B cell (primary cell): ENCODE results near the gene KNTC1. TPM values are rescaled to one million over a fixed set of nuclear protein-coding genes. Genes with fewer than 3 reads are reported as not detected.
A peak's percentile ranks its signal among the peaks of the same experiment; 100 is the strongest.

Source experiments
- ATAC-seq: fragments of 200-7000 bp; cut with Tn5 transposase; one replicate; pipeline ENCODE4 v1.10.0; 2021; ENCODE audit warnings: low read depth, mild to moderate bottlenecking, moderate number of reproducible peaks, moderate library complexity
- CTCF ChIA-PET: fragments of 350-600 bp; sonication (Branson Sonifier 250); formaldehyde crosslinking; loops from one replicate; lab custom pipeline; 2021; ENCODE audit warnings: antibody characterized with exemption, inconsistent platforms; lab: Charles Lee
- POLR2A ChIA-PET: fragments of 350-600 bp; sonication (Branson Sonifier 250); formaldehyde crosslinking; loops from one replicate; lab custom pipeline; 2021; ENCODE audit warnings: antibody characterized with exemption; lab: Charles Lee
- DNase-seq: peaks from one replicate; pipeline ENCODE4 v3.0.0; 2013
- H2AFZ ChIP-seq: 2 replicates; pipeline ENCODE4 v1.6.1; 2012; ENCODE audit warnings: mild to moderate bottlenecking, low read depth, low read length; ENCODE audit not compliant: insufficient read depth, poor library complexity, severe bottlenecking
- H3K27ac ChIP-seq, 2 donors: 1 replicate in 1 of 2; 2 replicates in 1 of 2; pipeline ENCODE4 v1.5.1; 2012 to 2013; ENCODE audit warnings: low read length in 2 of 2, mild to moderate bottlenecking in 2 of 2, moderate library complexity in 1 of 2
- H3K27me3 ChIP-seq, 4 experiments: fragments of 200-600 bp in 1 of 4; sonication (generic) in 1 of 4; replicated peaks in 1 of 4; 1 replicate in 2 of 4; 2 replicates in 2 of 4; pipeline versions ENCODE4 v1.6.1 to v1.7.0; 2013 to 2016; ENCODE audit warnings: low read length in 3 of 4, mild to moderate bottlenecking in 2 of 4, mixed read lengths in 1 of 4, moderate library complexity in 1 of 4; ENCODE audit not compliant: insufficient read depth in 4 of 4, control insufficient read depth in 3 of 4; ENCODE audit errors: control extremely low read depth in 1 of 4
- H3K36me3 ChIP-seq, 2 experiments: replicated peaks in 1 of 2; 1 replicate in 1 of 2; 2 replicates in 1 of 2; pipeline versions ENCODE4 v1.6.1 to v1.7.1; 2013; ENCODE audit warnings: low read length in 1 of 2; ENCODE audit not compliant: insufficient read depth in 2 of 2, control insufficient read depth in 1 of 2; ENCODE audit errors: control extremely low read depth in 1 of 2, extremely low read depth in 1 of 2
- H3K4me1 ChIP-seq, 2 donors: fragments of 200-600 bp in 1 of 2; sonication (generic) in 1 of 2; 1 replicate in 1 of 2; 2 replicates in 1 of 2; pipeline versions ENCODE4 v1.5.1 to v1.6.1; 2013 to 2017; ENCODE audit warnings: low read length in 2 of 2; ENCODE audit not compliant: control insufficient read depth in 2 of 2, insufficient read depth in 2 of 2
- H3K4me2 ChIP-seq: replicated peaks from 2 replicates; pipeline ENCODE3; 2012; ENCODE audit warnings: mild to moderate bottlenecking, low read depth, low read length; ENCODE audit not compliant: poor library complexity, severe bottlenecking
- H3K4me3 ChIP-seq, 5 experiments: fragments of 200-600 bp in 1 of 5; sonication (generic) in 1 of 5; 1 replicate in 3 of 5; 2 replicates in 2 of 5; pipeline versions ENCODE4 v1.5.1 to v1.7.0; 2011 to 2016; ENCODE audit warnings: low read length in 4 of 5, mild to moderate bottlenecking in 4 of 5, low read depth in 2 of 5, control low read depth in 1 of 5, moderate library complexity in 1 of 5; ENCODE audit not compliant: insufficient read depth in 1 of 5; ENCODE audit errors: control extremely low read depth in 1 of 5, extremely low read depth in 1 of 5
- H3K79me2 ChIP-seq: fragments of 200-600 bp; sonication (generic); one replicate; pipeline ENCODE4 v1.6.0; 2016; ENCODE audit warnings: low read length; ENCODE audit not compliant: control insufficient read depth, insufficient read depth
- H3K9ac ChIP-seq: fragments of 200-600 bp; sonication (generic); 2 replicates; pipeline ENCODE4 v1.6.1; 2017; ENCODE audit warnings: mild to moderate bottlenecking, low read length, moderate library complexity
- H3K9me3 ChIP-seq, 3 donors: one replicate each; pipeline versions ENCODE4 v1.6.1 to v1.7.1; 2013; ENCODE audit warnings: low read length in 2 of 3; ENCODE audit not compliant: control insufficient read depth in 2 of 3, insufficient read depth in 1 of 3; ENCODE audit errors: control extremely low read depth in 1 of 3
- H4K20me1 ChIP-seq: 2 replicates; pipeline ENCODE4 v1.6.0; 2012; ENCODE audit warnings: mild to moderate bottlenecking, low read length; ENCODE audit not compliant: insufficient read depth, control insufficient read depth, poor library complexity, severe bottlenecking
- H3K27ac Mint-ChIP-seq: one replicate; pipeline ENCODE4 v1.8.0; 2021; ENCODE audit warnings: mixed read lengths
- H3K27me3 Mint-ChIP-seq: one replicate; pipeline ENCODE4 v1.8.0; 2021; ENCODE audit warnings: mixed read lengths
- H3K4me1 Mint-ChIP-seq: one replicate; pipeline ENCODE4 v1.8.0; 2021; ENCODE audit warnings: mixed read lengths
- H3K4me3 Mint-ChIP-seq: one replicate; pipeline ENCODE4 v1.8.0; 2021; ENCODE audit warnings: mixed read lengths
- H3K9me3 Mint-ChIP-seq: one replicate; pipeline ENCODE4 v1.8.0; 2022; ENCODE audit warnings: mixed read lengths; ENCODE audit not compliant: insufficient read depth
- CTCF ChIP-seq: fragments of 200-600 bp; IDR thresholded peaks from one replicate; pipeline ENCODE4 v1.8.0; 2022; ENCODE audit warnings: antibody characterized with exemption, mild to moderate bottlenecking
- EZH2 ChIP-seq: IDR thresholded peaks from 2 replicates; pipeline ENCODE4 v1.6.1; 2012; ENCODE audit warnings: borderline replicate concordance, low read depth, mild to moderate bottlenecking, moderate library complexity, low read length; ENCODE audit not compliant: insufficient read depth, poor library complexity, severe bottlenecking
- WGBS: methylation state at CpG from one replicate; pipeline ENCODE4 v1.1.5; 2013; ENCODE audit warnings: missing lambda C conversion rate; ENCODE audit not compliant: insufficient coverage; 5-methylcytosine and 5-hydroxymethylcytosine counted together
- intact Hi-C: fragments of 100-400 bp; cut with micrococcal nuclease; formaldehyde crosslinking; loops from one replicate; pipeline ENCODE4 v1.10.0; 2022
- polyA plus RNA-seq: library from polyadenylated mRNA; depleted of rRNA; stranded (reverse); fragments of >200 nt; gene quantifications from 2 replicates; pipeline ENCODE4 v1.2.3, GENCODE V29; 2012
- total RNA-seq, 2 donors: library from RNA; stranded (reverse); fragments of 120-200 nt in 1 of 2; gene quantifications; 1 replicate in 1 of 2; 2 replicates in 1 of 2; pipeline versions ENCODE4 v1.2.3 to v1.2.4, GENCODE V29; 2013 to 2022

Gene KNTC1
- total and polyA plus RNA-seq, 2 donors (not counting 1 experiment from before 2014, with no cell fraction given) = 27.1 to 52.4 TPM

- 70% methylated on average over 3 of the region's 8 CpGs for WGBS
- Histone ChIP-seq H2AFZ (no peak overlapping the region), H3K4me1 (peaks cover 39 to 43% of the 10 kb centered on the region in 2 donors), H3K4me2 (peak overlapping the region; percentile 83), H3K27me3 (no peaks in the 10 kb centered on the region), H4K20me1 (peaks cover 70% of the 10 kb centered on the region), H3K4me3 (peak overlapping the region in 1 of 5 experiments; percentile 99), H3K27ac (peak overlapping the region in 1 of 2 donors; percentile 46), H3K79me2 (peaks cover 76% of the 10 kb centered on the region), H3K9ac (peak overlapping the region; percentile 61), H3K36me3 (peaks cover 18 to 53% of the 10 kb centered on the region in 2 experiments), H3K9me3 (no peaks in the 10 kb centered on the region)
- intact Hi-C loops = no loop called here
- POLR2A ChIA-PET = interaction anchor here (0.6 to 4.3 kb wide), 2 partner anchors 18 to 23 kb away, joined by 3 to 63 read pairs; partner anchors contain the start of gene ZCCHC8
- Mint-ChIP-seq H3K4me3 (peak overlapping the region; percentile 84), H3K27me3 (no peaks in the 10 kb centered on the region), H3K27ac (peak overlapping the region; percentile 63), H3K9me3 (no peaks in the 10 kb centered on the region), H3K4me1 (peaks cover 43% of the 10 kb centered on the region)
- ATAC-seq (no peak), DNase-seq (no peak)
- CTCF ChIA-PET = interaction anchor here (0.8 to 1.1 kb wide), 2 partner anchors 11 to 124 kb away, joined by 3 read pairs; no protein-coding TSS in a partner anchor
- no peak for TF ChIP-seq CTCF
- TF ChIP-seq EZH2 = no peak
Measured at GRCh38 chr12:122523846-122524718, 3.0 kb upstream of the KNTC1 start.
